GM18502 (cell line): ENCODE results near the gene C2CD3.
"Not testable (repeated sequence)": the region's sequence is repeated elsewhere in the genome, so short reads cannot be mapped to it uniquely, and the experiment has no call there.

Experiments
- ATAC-seq: cut with Tn5 transposase; IDR thresholded peaks from one replicate; pipeline ENCODE4 v1.9.1; 2021; ENCODE audit warnings: mild to moderate bottlenecking; ENCODE audit not compliant: unreplicated experiment, poor library complexity

The C2CD3 gene

GRCh38 chr11:73990730-73991129 is 180.1 kb downstream of the C2CD3 start:
- ATAC-seq = no peak

GRCh38 chr11:73989156-73989555 is 181.6 kb downstream of the C2CD3 start:
- no peak for ATAC-seq

GRCh38 chr11:73988227-73988626 is 182.6 kb downstream of the C2CD3 start:
- ATAC-seq = no peak

GRCh38 chr11:73985661-73986060 is 185.1 kb downstream of the C2CD3 start:
- ATAC-seq = not testable (repeated sequence)

GRCh38 chr11:73983741-73984538 is 186.9 kb downstream of the C2CD3 start:
- no peak for ATAC-seq

GRCh38 chr11:73982990-73983740 is 187.6 kb downstream of the C2CD3 start:
- ATAC-seq = peak; percentile 78

- ATAC-seq = peak; percentile 53
Observed at GRCh38 chr11:73982595-73982989, 188.2 kb downstream of the C2CD3 start, which contains the start of gene UCP2. Gene UCP2, minus strand, starts transcription at chr11:73982843. Its CDS starts 4,465 bp downstream, at chr11:73978378.

GRCh38 chr11:73981051-73981805 is 189.6 kb downstream of the C2CD3 start:
- ATAC-seq = no peak

GRCh38 chr11:73980001-73980961 is 190.5 kb downstream of the C2CD3 start:
- peak; percentile 50 for ATAC-seq

GRCh38 chr11:73978576-73979086 is 192.2 kb downstream of the C2CD3 start:
- no peak for ATAC-seq

GRCh38 chr11:73977856-73978519 is 192.8 kb downstream of the C2CD3 start:
- ATAC-seq = no peak

GRCh38 chr11:73976451-73977151 is 194.2 kb downstream of the C2CD3 start:
- ATAC-seq = no peak

- ATAC-seq = no peak
Observed at GRCh38 chr11:73975479-73975757, 195.4 kb downstream of the C2CD3 start.

GRCh38 chr11:73974604-73975478 is 196.0 kb downstream of the C2CD3 start:
- ATAC-seq = no peak

- no peak for ATAC-seq
Observed at GRCh38 chr11:73972620-73973449, 198.0 kb downstream of the C2CD3 start.

GRCh38 chr11:73972187-73972586 is 198.6 kb downstream of the C2CD3 start:
- no peak for ATAC-seq
